ENCODE measurements around the gene KRT3. TPM values are rescaled to one million over a fixed set of nuclear protein-coding genes. Genes with fewer than 3 reads are reported as not detected.

The KRT3 gene
- polyA plus RNA-seq, 3 donors, result not detected

GRCh38 chr12:52836042-52836466, 40.1 kb upstream of the KRT3 start:
- no peaks in the 10 kb centered on the region for H3K79me2 ChIP-seq (ENCODE audit: insufficient read depth, low read length)
- intact Hi-C loops (cut with micrococcal nuclease), result no loop called here
- Mint-ChIP-seq H3K4me1 (peaks cover 9% of the 10 kb centered on the region), H3K27me3 (ENCODE audit: low read depth in 3 of 3) (peaks cover 4 to 10% (median 8%) of the 10 kb centered on the region in 3 donors), H3K27ac (peak overlapping the region in 1 of 7 donors; percentile 62), H3K36me3 (no peaks in the 10 kb centered on the region), H3K4me3 (no peak overlapping the region), H3K9me3 (peaks cover 0 to 2% (median 0%) of the 10 kb centered on the region in 7 donors)
- TF ChIP-seq, protein P1, sequence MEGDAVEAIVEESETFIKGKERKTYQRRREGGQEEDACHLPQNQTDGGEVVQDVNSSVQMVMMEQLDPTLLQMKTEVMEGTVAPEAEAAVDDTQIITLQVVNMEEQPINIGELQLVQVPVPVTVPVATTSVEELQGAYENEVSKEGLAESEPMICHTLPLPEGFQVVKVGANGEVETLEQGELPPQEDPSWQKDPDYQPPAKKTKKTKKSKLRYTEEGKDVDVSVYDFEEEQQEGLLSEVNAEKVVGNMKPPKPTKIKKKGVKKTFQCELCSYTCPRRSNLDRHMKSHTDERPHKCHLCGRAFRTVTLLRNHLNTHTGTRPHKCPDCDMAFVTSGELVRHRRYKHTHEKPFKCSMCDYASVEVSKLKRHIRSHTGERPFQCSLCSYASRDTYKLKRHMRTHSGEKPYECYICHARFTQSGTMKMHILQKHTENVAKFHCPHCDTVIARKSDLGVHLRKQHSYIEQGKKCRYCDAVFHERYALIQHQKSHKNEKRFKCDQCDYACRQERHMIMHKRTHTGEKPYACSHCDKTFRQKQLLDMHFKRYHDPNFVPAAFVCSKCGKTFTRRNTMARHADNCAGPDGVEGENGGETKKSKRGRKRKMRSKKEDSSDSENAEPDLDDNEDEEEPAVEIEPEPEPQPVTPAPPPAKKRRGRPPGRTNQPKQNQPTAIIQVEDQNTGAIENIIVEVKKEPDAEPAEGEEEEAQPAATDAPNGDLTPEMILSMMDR (IDR thresholded peaks at IDR 0.05), result no peak
- H3K9ac ChIP-seq (ENCODE audit: insufficient read depth, low read length, poor library complexity, severe bottlenecking), result no peak overlapping the region
- no peaks in the 10 kb centered on the region for H3K27me3 ChIP-seq (ENCODE audit: control insufficient read depth in 2 of 2, insufficient read depth in 2 of 2, low read length in 2 of 2)
- no peaks in the 10 kb centered on the region for H3K36me3 ChIP-seq (replicated peaks in 1 of 2; ENCODE audit: control insufficient read depth in 1 of 2, insufficient read depth in 2 of 2, low read length in 2 of 2)
- no peak overlapping the region for H3K27ac ChIP-seq (ENCODE audit: low read depth in 1 of 2, low read length in 2 of 2)
- H4K20me1 ChIP-seq (ENCODE audit: insufficient read depth, low read length), result no peaks in the 10 kb centered on the region
- H3K9me3 ChIP-seq (replicated peaks in 1 of 2; ENCODE audit: control insufficient read depth in 1 of 2, insufficient read depth in 1 of 2, low read length in 2 of 2), result no peaks in the 10 kb centered on the region
- WGBS (ENCODE audit: insufficient coverage), result 69% methylated on average over 6 of the region's 7 CpGs
- DNase-seq, result no peak
- no peaks in the 10 kb centered on the region for H3K4me1 ChIP-seq (ENCODE audit: control insufficient read depth in 1 of 2, insufficient read depth in 2 of 2, low read length in 2 of 2)
- no peak overlapping the region for H2AFZ ChIP-seq (ENCODE audit: insufficient read depth, low read depth, low read length, poor library complexity, severe bottlenecking)
- no peak overlapping the region for H3K4me3 ChIP-seq (replicated peaks in 1 of 3; ENCODE audit: low read depth in 2 of 3, low read length in 3 of 3)
- no peak overlapping the region for H3K4me2 ChIP-seq (replicated peaks; ENCODE audit: extremely low read depth, low read length, poor library complexity, severe bottlenecking)

- Histone ChIP-seq H3K36me3 (replicated peaks in 1 of 2; ENCODE audit: control insufficient read depth in 1 of 2, insufficient read depth in 2 of 2, low read length in 2 of 2) (no peaks in the 10 kb centered on the region), H3K9ac (ENCODE audit: insufficient read depth, low read length, poor library complexity, severe bottlenecking) (no peak overlapping the region), H3K79me2 (ENCODE audit: insufficient read depth, low read length) (no peaks in the 10 kb centered on the region), H4K20me1 (ENCODE audit: insufficient read depth, low read length) (no peaks in the 10 kb centered on the region), H3K4me3 (replicated peaks in 1 of 3; ENCODE audit: low read depth in 2 of 3, low read length in 3 of 3) (no peak overlapping the region), H3K9me3 (replicated peaks in 1 of 2; ENCODE audit: control insufficient read depth in 1 of 2, insufficient read depth in 1 of 2, low read length in 2 of 2) (no peaks in the 10 kb centered on the region), H3K27ac (ENCODE audit: low read depth in 1 of 2, low read length in 2 of 2) (no peak overlapping the region), H3K4me1 (ENCODE audit: control insufficient read depth in 1 of 2, insufficient read depth in 2 of 2, low read length in 2 of 2) (no peaks in the 10 kb centered on the region), H2AFZ (ENCODE audit: insufficient read depth, low read depth, low read length, poor library complexity, severe bottlenecking) (no peak overlapping the region), H3K27me3 (ENCODE audit: control insufficient read depth in 2 of 2, insufficient read depth in 2 of 2, low read length in 2 of 2) (no peaks in the 10 kb centered on the region), H3K4me2 (replicated peaks; ENCODE audit: extremely low read depth, low read length, poor library complexity, severe bottlenecking) (no peak overlapping the region)
- no peak for DNase-seq
- WGBS (ENCODE audit: insufficient coverage), result 98% methylated on average over 9 of the region's 15 CpGs
- intact Hi-C loops (cut with micrococcal nuclease), result no loop called here
- Mint-ChIP-seq H3K36me3 (no peaks in the 10 kb centered on the region), H3K27me3 (ENCODE audit: low read depth in 3 of 3) (peaks cover 2 to 8% (median 8%) of the 10 kb centered on the region in 3 donors), H3K4me3 (no peak overlapping the region), H3K27ac (peak overlapping the region in 1 of 7 donors; percentile 62), H3K4me1 (peaks cover 9% of the 10 kb centered on the region), H3K9me3 (peaks cover 0 to 2% (median 0%) of the 10 kb centered on the region in 7 donors)
- TF ChIP-seq, protein P1 (IDR thresholded peaks at IDR 0.05), result no peak
Observed at GRCh38 chr12:52835271-52836041, 39.5 kb upstream of the KRT3 start.
